Lower leg skin (tissue), 3 donors: Measurements from ENCODE around the gene A4GALT.
"Not testable (repeated sequence)": the region's sequence is repeated elsewhere in the genome, so short reads cannot be mapped to it uniquely, and the experiment has no call there.

Experiments
- POLR2A ChIP-seq, 2 donors: fragments of 450-650 bp; IDR thresholded peaks; one replicate each; pipeline ENCODE4 v1.6.1; 2016 to 2017; ENCODE audit warnings: antibody characterized with exemption in 2 of 2, mild to moderate bottlenecking in 1 of 2, moderate library complexity in 1 of 2
- TF ChIP-seq, protein P1 (sequence below), 3 donors: fragments of 450-650 bp; IDR thresholded peaks; one replicate each; pipeline ENCODE4 v1.5.1; 2016; ENCODE audit warnings: antibody characterized with exemption in 3 of 3, mild to moderate bottlenecking in 3 of 3, moderate library complexity in 2 of 3

DNA sequence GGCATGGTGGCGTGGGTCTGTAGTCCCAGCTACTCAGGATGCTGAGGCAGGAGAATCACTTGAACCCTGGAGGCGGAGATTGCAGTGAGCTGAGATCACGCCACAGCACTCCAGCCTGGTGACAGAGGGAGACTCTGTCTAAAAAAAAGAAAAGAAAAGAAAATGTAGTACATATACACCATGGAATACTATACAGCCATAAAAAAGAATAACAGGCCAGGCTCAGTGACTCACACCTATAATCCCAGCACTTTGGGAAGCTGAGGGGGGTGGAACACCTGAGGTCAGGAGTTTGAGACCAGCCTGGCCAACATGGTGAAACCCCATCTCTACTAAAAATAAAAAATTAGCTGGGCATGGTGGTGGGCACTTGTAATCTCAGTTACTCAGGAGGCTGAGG is 12.7 kb upstream of the A4GALT start:
- TF ChIP-seq, protein P1, sequence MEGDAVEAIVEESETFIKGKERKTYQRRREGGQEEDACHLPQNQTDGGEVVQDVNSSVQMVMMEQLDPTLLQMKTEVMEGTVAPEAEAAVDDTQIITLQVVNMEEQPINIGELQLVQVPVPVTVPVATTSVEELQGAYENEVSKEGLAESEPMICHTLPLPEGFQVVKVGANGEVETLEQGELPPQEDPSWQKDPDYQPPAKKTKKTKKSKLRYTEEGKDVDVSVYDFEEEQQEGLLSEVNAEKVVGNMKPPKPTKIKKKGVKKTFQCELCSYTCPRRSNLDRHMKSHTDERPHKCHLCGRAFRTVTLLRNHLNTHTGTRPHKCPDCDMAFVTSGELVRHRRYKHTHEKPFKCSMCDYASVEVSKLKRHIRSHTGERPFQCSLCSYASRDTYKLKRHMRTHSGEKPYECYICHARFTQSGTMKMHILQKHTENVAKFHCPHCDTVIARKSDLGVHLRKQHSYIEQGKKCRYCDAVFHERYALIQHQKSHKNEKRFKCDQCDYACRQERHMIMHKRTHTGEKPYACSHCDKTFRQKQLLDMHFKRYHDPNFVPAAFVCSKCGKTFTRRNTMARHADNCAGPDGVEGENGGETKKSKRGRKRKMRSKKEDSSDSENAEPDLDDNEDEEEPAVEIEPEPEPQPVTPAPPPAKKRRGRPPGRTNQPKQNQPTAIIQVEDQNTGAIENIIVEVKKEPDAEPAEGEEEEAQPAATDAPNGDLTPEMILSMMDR (IDR thresholded peaks at IDR 0.05) = not testable (repeated sequence)
- TF ChIP-seq POLR2A (IDR thresholded peaks at IDR 0.05) = not testable (repeated sequence)
